Measurements from ENCODE around the gene RBM23.
"Not testable (repeated sequence)": the region's sequence is repeated elsewhere in the genome, so short reads cannot be mapped to it uniquely, and the experiment has no call there.

Gene RBM23

DNA sequence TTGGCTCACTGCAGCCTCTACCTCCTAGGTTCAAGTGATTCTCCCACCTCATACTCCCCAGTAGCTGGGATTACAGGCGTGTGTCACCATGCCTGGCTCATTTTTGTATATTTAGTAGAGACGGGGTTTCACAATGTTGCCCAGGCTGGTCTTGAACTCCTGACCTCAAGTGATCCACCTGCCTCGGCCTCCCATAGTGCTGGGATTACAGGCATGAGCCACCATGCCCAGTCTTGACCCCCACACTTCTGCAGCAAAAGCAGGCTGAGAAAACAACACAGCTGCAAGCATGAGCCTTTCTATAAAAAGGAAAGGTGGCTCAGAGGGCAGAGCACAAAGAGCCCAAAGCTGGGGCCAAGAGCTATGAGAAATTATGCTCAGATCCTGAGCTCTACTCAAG, 58.6 kb downstream of the RBM23 start:
- DNase-seq = not testable (repeated sequence)

DNA sequence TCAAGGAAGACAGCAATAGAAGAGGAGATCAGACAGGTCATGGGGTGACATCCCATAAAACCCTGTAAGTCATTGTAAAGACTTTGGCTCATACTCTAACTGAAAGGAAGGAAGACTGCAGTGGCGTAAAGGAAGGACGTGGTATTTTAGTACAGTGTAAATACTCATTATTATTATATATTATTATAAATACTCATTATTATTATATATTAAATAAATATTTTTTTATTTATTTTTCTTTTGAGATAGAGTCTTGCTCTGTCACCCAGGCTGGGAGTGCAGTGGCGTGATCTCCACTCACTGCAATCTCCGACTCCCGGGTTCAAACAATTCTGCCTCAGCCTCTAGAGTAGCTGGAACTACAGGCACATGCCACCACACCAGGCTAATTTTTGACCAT, 62.5 kb downstream of the RBM23 start:
- no peak for DNase-seq

DNA sequence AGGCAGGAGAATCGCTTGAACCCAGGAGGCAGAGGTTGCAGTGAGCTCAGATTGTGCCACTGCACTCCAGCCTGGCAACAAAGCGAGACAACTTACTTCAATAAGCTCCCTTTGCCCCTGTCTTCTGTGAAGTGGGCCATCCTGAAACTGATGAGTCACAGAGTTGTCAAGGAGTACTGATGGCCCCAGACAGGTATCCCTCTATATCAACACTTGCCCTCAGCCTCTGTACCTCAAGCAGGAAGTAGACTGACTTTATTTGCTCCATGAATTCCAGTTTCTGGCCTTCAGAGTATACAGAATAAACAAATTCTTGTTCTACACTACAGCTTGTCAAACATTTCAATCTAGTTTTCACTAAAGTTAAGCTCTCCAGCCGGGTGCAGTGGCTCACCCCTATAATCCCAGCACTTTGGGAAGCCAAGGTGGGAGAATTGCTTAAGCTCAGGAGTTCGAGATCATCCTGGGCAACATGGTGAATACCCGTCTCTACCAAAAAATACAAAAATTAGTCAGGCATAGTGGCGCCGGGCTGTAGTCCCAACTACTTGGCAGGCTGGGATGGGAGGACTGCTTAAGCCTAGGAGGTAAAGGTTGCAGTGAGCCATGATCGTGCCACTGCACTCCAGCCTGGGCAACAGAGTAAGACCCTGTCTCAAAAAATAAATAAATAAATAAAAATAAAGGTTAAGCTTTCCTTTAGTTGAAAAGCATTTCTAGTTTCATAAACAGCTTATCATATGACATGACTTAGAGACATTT, 63.8 kb downstream of the RBM23 start:
- no peak for DNase-seq

DNA sequence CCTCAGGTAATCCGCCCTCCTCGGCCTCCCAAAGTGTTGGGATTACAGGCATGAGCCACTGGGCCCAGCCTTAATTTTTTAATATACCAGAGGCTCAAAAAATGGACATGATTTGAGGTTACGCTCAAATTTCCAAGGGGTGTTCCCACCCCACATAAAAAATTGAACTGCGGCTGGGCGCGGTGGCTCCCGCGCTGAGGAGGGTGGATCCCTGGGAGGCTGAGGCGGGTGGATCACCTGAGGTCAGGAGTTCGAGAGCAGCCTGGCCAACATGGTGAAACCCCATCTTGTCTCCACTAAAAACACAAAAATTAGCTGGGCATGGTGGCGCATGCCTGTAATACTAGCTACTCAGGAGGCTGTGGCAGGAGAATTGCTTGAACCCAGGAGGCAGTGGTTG, 64.7 kb downstream of the RBM23 start:
- not testable (repeated sequence) for DNase-seq

DNA sequence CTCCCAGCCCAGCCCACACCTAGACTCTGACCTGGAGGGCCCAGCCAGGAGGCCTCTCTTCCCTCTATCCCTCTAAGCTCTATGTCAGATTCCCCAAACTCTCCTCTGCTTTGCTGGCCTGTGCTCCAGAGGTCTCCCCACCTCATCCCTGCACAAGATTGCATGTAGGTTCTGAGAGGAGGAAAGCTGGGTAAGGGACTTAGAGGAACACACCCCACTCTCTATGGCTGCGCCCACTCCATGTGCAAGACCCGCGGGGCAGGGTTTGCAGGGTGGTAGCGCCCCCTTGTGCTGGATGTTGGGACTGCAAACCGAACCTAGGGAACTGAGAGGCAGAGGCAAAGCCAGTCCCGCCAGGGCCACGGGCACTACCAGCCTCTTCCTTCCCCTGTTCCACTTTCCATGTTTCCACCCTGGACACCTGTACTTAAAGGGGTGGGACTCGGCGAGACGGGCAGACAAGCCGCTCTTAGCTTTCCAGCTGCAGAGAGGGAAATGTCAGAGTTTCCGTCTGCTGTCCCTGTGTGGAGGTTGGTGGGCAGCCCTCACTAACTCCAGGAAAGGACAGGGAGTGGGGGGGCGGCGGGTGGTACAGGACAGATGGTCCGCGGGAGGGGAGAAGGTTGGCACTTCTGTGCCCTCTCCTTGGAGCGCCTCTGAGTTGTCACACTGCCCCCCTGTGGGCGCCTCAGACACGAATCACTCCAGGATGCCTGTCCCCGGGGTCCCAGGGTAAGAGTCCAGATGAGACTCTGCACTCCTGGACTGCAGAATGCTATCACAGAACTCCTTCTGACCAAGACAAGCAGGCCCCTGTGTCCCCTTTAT, 65.8 kb downstream of the RBM23 start:
- DNase-seq = peak; percentile 39

DNA sequence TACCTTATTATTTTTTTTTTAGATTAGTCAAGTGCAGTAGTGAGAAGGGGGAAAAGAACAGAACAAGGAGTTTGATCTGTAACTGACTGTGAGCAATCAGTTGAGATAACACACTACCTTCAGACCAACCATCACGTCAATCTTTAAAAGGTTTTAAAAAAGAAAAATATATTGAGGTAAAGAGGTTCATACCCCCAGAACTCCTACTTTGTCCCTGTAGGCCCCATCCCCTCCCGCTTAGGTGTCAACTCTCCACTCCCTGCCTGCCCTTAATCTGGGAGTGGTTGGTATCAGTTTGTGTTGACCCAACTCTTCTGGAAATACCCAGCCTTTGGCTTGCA, 66.4 kb downstream of the RBM23 start:
- DNase-seq = no peak

DNA sequence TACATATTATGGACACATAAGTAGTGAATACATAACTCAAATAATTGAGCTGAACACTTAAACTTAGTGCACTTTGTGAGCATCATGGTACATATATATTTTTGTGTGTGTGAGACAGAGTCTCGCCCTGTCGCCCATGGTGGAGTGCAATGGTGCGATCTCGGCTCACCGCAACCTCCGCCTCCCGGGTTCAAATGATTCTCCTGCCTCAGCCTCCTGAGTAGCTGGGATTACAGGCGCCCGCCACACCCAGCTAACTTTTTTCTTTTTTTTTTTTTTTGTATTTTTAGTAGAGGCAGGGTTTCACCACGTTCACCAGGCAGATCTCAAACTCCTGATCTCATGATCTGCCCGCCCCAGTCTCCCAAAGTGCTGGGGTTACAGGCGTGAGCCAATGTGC, 66.8 kb downstream of the RBM23 start:
- not testable (repeated sequence) for DNase-seq

DNA sequence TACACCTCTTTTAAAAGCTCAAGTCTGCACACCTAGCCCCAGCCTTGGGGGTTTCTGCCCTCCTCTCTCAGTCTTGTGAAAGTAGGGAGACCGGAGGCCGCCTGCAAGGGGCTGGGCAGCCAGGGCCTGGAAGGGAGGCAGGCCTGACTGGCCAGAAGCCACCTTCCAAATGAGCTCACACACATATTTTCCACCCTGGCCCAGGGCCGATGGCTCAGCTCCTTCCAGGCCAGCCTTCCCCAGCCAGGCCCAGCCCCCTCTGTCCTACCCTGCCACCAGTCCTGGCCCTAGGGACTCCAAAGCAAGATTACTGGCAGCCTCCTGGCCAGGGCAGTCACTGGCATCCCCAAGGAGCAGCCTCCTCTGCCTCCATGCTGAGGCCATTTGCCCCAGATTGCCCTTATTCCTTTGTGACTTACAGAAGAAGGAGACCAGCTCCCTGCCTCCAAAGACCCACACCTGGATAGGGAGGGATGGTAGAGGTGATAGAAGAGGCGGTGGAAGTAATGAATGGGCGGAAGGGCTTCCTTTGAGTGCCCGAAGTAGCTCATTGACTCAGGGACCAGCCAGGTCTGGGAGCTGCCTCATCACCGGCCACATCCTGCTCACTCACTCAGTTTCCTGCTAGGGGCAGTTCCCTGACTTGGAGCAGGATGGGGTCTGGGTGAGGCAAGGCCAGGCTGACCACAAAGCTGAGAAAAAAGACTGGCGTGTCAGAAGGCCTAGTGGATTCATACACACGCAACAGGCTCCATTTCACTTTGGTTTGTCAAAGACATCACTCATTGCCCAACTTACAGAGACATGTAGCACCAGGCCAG, 67.8 kb downstream of the RBM23 start:
- no peak for DNase-seq

DNA sequence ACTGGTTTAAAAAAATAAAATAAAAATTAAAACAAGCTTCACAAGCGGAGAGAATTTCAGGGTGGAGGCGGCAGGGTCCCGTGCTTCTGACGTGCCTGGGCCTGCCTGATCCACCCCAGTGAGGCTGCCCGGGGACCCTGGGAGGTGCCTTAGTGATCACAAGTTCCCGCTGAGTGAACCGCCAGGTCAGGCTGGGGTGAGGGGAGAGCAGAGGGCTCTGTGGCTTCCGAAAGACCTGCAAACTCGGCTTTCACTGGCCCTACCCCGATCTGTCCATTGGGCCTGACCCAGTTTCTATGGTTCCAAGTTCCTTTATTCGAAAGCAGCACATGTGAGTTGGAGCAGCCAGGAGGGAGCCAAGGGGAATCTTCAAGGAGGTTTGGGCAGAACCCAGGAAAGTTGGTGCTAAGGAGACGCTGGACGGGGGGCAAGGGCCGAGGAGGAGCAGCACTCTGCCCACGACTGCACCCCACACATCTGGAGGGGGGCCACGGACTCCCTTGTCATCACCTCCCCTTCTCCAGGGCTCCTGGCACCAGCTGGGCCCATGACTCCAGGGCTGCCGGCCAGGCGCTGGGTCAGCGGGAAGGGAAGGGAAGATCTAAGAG, 69.6 kb downstream of the RBM23 start:
- DNase-seq = no peak

DNA sequence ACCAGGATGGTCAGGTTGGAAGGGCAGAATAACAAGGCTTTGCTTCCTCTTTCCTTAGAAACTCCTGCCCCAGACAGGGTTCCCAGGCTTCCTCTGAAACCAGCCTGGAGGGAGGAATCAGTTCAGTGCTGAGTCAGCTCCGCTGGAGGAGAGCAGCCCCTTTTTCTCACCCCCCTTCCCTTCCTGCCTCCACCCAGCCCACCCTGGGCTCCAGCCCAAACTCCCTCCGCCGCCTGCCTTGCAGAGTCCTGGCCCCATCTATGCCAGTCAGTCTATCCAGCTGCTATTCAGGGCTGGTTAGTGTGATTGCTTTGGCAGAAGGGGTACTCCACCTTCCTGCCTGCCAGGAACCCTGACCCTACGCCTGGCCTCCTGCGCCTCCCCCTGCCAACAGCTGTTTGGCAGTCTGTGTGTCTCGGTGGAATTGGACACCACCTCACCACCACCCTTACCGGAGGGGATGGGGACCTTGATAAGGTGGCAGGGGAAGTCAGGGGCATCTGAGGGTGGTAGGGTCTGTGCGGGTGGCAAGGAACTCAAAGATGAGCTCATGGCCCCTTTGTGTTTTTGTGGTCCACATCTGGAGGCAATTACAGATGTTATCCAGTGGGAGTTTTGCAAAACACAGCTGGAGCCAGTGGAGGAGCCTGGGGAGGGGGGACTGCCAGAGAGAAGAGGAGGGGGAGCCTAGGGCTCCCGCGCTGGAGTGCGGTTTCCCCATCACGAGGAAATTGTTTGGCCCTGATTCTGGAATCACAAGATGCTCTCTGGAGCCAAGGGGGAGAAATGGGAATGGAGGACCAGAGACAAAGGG, 70.4 kb downstream of the RBM23 start:
- DNase-seq = no peak

DNA sequence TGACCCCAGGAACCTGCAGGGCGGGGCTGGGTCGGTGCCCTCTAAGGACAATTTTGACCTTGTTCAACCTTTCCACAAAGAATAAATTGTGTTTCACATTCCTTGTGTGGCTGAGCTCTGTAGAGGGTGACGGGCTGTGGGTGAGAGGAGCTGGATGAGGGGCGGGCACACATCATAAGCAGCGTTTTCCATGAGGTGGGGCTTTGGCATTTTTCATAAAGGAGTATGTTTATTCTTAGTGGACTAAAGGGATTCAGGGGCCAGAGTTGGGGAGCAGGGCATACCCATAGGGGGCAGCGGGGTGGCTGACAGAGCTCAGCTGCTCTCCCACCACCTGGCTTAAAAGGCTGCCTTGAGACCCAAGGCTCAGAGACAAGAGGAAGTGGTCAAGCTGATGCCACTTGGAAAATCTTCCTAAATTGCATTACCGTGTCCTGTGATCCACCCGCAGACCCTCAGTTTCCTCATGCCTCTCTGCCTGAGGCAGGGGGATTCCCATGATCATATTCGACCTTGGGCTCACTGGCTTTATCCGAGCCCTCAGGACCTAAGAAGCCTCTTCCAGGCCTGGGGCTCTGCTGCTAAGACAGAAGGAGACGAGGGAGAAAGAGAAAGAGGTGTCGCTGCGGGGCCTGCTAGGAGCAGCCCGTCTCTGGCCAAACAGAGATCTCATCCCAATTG, 71.1 kb downstream of the RBM23 start:
- no peak for DNase-seq

DNA sequence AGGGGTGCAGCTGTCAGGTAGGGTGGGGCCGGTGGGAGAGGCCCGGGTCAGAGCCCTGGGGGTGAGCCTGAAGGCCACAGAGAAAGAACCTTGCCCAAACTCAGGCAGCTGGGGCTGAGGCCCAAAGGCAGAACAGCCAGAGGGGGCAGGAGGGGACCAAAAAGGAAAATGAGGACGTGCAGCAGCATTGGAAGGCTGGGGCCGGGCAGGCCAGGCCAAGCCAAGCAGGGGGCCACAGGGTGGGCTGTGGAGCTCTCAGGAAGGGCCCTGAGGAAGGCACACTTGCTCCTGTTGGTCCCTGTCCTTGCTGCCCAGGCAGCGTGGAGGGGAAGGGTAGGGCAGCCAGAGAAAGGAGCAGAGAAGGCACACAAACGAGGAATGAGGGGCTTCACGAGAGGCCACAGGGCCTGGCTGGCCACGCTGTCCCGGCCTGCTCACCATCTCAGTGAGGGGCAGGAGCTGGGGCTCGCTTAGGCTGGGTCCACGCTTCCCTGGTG, 72.1 kb downstream of the RBM23 start:
- DNase-seq = no peak

DNA sequence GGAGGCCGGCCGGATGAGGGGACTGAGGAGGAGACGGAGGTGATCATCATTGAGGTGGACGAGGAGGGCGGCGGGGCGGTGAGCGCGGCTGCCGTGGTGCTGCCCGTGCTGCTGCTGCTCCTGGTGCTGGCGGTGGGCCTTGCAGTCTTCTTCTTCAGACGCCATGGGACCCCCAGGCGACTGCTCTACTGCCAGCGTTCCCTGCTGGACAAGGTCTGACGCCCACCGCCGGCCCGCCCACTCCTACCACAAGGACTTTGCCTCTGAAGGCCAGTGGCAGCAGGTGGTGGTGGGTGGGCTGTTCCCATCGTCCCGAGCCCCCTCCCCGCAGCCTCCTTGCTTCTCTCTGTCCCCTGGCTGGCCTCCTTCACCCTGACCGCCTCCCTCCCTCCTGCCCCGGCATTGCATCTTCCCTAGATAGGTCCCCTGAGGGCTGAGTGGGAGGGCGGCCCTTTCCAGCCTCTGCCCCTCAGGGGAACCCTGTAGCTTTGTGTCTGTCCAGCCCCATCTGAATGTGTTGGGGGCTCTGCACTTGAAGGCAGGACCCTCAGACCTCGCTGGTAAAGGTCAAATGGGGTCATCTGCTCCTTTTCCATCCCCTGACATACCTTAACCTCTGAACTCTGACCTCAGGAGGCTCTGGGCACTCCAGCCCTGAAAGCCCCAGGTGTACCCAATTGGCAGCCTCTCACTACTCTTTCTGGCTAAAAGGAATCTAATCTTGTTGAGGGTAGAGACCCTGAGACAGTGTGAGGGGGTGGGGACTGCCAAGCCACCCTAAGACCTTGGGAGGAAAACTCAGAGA, 72.9 kb downstream of the RBM23 start:
- no peak for DNase-seq

DNA sequence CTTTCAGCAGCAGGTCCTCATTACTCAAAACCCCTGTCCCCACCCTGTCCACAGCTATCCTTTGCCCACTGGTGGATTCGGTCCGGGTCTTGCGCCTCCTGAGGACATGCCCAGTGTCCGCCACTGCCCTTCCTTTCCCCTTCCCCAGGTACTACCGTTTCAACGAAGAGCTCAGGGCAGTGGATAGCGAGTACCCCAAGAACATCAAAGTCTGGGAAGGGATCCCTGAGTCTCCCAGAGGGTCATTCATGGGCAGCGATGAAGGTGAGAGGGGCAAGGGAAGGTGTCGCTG, 73.9 kb downstream of the RBM23 start:
- DNase-seq = no peak

DNA sequence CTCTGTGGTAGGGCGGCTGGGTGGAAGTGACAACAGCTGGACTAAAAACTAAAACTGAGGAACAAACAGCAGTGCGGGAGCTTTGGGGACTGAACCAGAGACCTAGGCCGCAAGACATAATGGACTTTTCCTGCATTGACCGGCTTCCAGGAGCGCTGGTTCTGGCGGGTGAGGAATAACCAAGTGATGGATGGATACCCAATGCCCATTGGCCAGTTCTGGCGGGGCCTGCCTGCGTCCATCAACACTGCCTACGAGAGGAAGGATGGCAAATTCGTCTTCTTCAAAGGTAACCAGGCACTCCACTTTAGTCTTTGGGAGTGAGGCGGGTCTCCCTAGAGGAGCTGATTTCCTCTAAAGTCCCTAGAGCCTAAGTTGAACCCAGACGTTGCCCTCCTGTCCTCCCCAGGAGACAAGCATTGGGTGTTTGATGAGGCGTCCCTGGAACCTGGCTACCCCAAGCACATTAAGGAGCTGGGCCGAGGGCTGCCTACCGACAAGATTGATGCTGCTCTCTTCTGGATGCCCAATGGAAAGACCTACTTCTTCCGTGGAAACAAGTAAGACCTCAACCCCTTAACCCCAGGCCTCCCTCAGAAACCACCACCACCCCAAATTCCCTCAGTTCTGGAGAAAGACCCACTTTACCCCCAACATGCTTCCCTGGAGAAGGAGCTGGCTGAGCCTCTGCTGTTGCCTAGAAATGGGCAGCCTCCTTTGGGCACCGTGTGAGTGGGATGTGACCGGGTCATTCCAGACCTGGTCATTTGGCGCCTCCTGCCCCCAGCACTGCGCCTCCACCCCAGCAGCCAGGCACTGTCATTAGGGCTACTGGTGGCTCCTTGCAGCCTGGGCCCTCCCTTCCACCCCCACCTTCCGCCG, 74.5 kb downstream of the RBM23 start:
- no peak for DNase-seq

Data from SHP77 treated with DMSO at 0.1 percent for 48 hours (cell line).